HL-60 (cell line): Measurements from ENCODE around the gene OR8B8.

Experiments used
- CTCF ChIP-seq: IDR thresholded peaks from one replicate; pipeline ENCODE4 v1.5.1; 2011; ENCODE audit warnings: low read length, control low read depth, inconsistent platforms; ENCODE audit not compliant: insufficient read depth
- TF ChIP-seq, protein P1 (sequence below): IDR thresholded peaks from 2 replicates; pipeline ENCODE4 v1.6.1; 2012; ENCODE audit warnings: low read depth; ENCODE audit not compliant: insufficient replicate concordance

DNA sequence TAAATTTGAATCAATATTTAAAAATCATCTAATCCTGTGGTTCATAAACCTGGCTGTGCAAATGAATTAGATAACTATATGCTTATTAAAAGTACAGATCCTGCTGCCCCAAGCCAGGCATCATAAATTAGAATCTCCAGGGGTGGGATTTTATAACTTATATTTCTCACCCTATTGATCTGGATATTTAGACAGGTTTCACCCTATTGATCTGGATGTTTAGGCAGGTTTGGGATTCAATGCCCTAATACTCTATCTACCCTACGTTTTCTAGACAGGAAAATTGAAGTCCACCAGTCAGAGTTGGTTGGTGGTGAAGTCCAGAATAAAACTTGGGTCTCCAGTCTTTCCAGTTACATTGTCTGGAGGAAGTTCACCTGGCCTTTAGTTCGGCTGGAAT lies 2.6 kb downstream of the OR8B8 start:
- TF ChIP-seq, protein P1, sequence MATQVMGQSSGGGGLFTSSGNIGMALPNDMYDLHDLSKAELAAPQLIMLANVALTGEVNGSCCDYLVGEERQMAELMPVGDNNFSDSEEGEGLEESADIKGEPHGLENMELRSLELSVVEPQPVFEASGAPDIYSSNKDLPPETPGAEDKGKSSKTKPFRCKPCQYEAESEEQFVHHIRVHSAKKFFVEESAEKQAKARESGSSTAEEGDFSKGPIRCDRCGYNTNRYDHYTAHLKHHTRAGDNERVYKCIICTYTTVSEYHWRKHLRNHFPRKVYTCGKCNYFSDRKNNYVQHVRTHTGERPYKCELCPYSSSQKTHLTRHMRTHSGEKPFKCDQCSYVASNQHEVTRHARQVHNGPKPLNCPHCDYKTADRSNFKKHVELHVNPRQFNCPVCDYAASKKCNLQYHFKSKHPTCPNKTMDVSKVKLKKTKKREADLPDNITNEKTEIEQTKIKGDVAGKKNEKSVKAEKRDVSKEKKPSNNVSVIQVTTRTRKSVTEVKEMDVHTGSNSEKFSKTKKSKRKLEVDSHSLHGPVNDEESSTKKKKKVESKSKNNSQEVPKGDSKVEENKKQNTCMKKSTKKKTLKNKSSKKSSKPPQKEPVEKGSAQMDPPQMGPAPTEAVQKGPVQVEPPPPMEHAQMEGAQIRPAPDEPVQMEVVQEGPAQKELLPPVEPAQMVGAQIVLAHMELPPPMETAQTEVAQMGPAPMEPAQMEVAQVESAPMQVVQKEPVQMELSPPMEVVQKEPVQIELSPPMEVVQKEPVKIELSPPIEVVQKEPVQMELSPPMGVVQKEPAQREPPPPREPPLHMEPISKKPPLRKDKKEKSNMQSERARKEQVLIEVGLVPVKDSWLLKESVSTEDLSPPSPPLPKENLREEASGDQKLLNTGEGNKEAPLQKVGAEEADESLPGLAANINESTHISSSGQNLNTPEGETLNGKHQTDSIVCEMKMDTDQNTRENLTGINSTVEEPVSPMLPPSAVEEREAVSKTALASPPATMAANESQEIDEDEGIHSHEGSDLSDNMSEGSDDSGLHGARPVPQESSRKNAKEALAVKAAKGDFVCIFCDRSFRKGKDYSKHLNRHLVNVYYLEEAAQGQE, result no peak
- no peak for TF ChIP-seq CTCF
